ENCODE results near the gene PXDN.
"Not testable (repeated sequence)": the region's sequence is repeated elsewhere in the genome, so short reads cannot be mapped to it uniquely, and the experiment has no call there.

The PXDN gene

GRCh38 chr2:1736997-1737480 lies 7.3 kb downstream of the PXDN start:
- H3K27ac ChIP-seq: no peak overlapping the region
- TF ChIP-seq ZFX (IDR thresholded peaks at IDR 0.05): no peak
- no peak for TF ChIP-seq CTCF (conservative IDR thresholded peaks at IDR 0.05)

- TF ChIP-seq CTCF (conservative IDR thresholded peaks at IDR 0.05): no peak
- TF ChIP-seq ZFX (IDR thresholded peaks at IDR 0.05): no peak
Measured at GRCh38 chr2:1736045-1736444, 8.3 kb downstream of the PXDN start.

GRCh38 chr2:1733298-1733697 lies 11.0 kb downstream of the PXDN start:
- not testable (repeated sequence) for H3K27ac ChIP-seq

More at GRCh38 chr2:1736045-1736444, 8.3 kb downstream of the PXDN start:
- H3K27ac ChIP-seq: no peak overlapping the region

- H3K27ac ChIP-seq: no peak overlapping the region
- no peak for TF ChIP-seq CTCF (conservative IDR thresholded peaks at IDR 0.05)
- TF ChIP-seq ZFX (IDR thresholded peaks at IDR 0.05): no peak
Measured at GRCh38 chr2:1731963-1732768, 12.1 kb downstream of the PXDN start.

GRCh38 chr2:1731447-1731962 lies 12.8 kb downstream of the PXDN start:
- H3K27ac ChIP-seq: no peak overlapping the region
- TF ChIP-seq ZFX (IDR thresholded peaks at IDR 0.05) (no peak), CTCF (conservative IDR thresholded peaks at IDR 0.05) (no peak)

GRCh38 chr2:1730015-1730927 lies 14.0 kb downstream of the PXDN start:
- TF ChIP-seq ZFX (IDR thresholded peaks at IDR 0.05): no peak
- no peak for TF ChIP-seq CTCF (conservative IDR thresholded peaks at IDR 0.05)
- H3K27ac ChIP-seq: peak overlapping the region; percentile 11; the same call in 1 of the 2 replicates

GRCh38 chr2:1729242-1729641 lies 15.1 kb downstream of the PXDN start:
- TF ChIP-seq ZFX (IDR thresholded peaks at IDR 0.05) (no peak), CTCF (conservative IDR thresholded peaks at IDR 0.05) (no peak)
- no peak overlapping the region for H3K27ac ChIP-seq

Data from C4-2B (cell line).